Head of caudate nucleus (tissue), 42 donors: ENCODE results near the gene RCN2.
"Not testable (repeated sequence)": the region's sequence is repeated elsewhere in the genome, so short reads cannot be mapped to it uniquely, and the experiment has no call there.

Experiments used
- DNase-seq, 42 donors: peaks; one replicate each; pipeline versions ENCODE4 v3.0.0 to v3.0.0-alpha.2; 2020 to 2021; ENCODE audit warnings: mixed read lengths in 7 of 42
- intact Hi-C: fragments of 100-400 bp; cut with DNase I; formaldehyde crosslinking; loops from one replicate; pipeline ENCODE4 v1.15.0; 2022

The RCN2 gene

GRCh38 chr15:76966051-76966450 lies 34.5 kb downstream of the RCN2 start:
- DNase-seq: peak in 1 of 42 donors; percentile 3
- intact Hi-C loops: not testable (repeated sequence)

GRCh38 chr15:76967067-76967466 lies 35.5 kb downstream of the RCN2 start:
- intact Hi-C loops: no loop called here
- peak in 1 of 42 donors; percentile 1 for DNase-seq

DNA sequence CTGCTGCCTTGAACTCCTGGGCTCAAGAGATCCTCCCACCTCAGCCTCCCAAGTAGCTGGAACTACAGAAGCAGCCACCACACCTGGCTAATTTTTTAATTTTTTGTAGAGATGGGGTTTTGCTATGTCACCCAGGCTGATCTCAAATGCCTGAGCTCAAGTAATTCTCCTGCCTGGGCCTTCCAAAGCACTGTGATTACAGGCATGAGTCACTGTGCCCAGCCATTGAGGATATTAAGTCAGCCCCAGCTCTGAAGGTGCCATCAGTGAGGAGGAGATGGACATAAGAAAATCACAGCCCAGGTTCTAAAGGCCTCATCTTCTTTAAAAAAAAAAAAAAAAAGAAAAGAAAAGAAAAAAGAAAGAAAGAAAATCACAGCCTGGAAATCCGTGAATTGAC lies 36.8 kb downstream of the RCN2 start:
- intact Hi-C loops: no loop called here
- DNase-seq: no peak

GRCh38 chr15:76972389-76973361 lies 41.1 kb downstream of the RCN2 start:
- DNase-seq: peak in 2 of 42 donors; percentile 21 to 37
- intact Hi-C loops: no loop called here

DNA sequence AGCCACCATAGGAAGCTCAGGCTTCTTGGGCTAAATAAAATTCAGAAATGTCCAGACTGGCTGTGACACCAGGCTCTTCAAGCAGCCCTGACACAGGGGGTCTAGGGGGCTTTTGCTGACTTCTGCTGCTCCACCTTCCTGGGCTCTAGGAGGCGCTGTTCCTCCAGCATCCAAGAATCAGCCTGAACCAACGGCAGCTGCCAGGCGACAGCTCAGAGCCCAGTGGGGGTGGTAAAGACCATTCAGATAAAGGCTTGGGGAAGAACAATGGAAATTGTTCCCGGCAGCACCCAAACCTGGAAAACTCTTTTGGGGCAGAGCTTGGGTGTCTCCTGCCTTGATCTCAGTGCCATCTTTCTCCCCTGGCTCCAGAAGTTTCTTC lies 41.8 kb downstream of the RCN2 start:
- DNase-seq: peak in 39 of 42 donors; percentile 22 to 78 (median 66)
- intact Hi-C loops: no loop called here

DNA sequence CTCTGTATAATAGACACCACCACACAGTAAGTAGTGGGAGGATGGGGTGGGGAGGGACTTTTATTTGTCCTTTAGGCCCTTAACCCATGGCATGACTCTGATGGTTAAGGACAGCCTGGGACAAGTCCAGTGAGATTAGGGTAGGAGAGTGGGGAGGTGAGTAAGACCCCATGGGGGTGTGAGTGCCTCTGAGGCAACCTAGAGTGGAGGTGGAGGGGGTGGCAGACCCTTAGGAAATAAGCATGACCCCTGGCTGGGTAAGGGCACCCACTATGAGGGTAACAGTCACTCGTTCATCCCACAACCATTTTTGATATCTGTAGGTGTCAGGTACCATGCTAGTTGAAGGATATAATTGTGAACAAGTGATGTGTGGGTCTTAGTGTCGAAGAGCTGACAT lies 42.4 kb downstream of the RCN2 start:
- intact Hi-C loops: no loop called here
- no peak for DNase-seq

DNA sequence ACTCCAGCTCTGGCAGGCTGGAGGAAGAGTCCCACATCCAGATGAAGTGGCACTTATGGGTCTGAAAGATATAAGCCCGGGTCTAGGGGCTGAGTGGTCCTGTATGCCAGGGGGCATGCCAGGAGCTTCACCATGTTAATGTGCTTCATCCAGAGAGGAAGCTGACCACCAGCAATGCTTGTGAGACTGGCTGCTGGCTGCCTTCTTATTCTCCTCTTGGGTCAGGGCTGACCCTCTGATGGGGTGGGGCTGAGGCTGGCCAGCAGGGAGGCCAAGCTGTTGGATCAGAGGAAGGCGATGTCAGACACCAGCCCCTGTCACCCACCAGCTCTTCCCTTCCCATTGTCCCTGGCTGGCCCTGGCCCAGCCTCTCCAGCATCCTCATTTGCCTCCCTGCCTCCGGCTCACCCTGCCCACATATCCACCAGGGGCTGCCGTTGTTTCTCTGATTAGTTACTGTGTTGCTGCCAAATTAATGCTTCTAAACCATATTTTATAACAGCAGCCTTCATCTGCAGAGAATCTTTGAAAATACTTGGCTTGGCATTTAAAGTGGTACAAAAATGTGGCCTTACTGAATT lies 43.0 kb downstream of the RCN2 start:
- no peak for DNase-seq

GRCh38 chr15:76976141-76976540 lies 44.6 kb downstream of the RCN2 start:
- intact Hi-C loops: no loop called here
- DNase-seq: no peak

More for the DNA sequence above, 43.0 kb downstream of the RCN2 start:
- intact Hi-C loops: no loop called here

GRCh38 chr15:76976572-76977270 lies 45.2 kb downstream of the RCN2 start:
- intact Hi-C loops: no loop called here
- DNase-seq: peak in 3 of 42 donors; percentile 6 to 10 (median 9)

DNA sequence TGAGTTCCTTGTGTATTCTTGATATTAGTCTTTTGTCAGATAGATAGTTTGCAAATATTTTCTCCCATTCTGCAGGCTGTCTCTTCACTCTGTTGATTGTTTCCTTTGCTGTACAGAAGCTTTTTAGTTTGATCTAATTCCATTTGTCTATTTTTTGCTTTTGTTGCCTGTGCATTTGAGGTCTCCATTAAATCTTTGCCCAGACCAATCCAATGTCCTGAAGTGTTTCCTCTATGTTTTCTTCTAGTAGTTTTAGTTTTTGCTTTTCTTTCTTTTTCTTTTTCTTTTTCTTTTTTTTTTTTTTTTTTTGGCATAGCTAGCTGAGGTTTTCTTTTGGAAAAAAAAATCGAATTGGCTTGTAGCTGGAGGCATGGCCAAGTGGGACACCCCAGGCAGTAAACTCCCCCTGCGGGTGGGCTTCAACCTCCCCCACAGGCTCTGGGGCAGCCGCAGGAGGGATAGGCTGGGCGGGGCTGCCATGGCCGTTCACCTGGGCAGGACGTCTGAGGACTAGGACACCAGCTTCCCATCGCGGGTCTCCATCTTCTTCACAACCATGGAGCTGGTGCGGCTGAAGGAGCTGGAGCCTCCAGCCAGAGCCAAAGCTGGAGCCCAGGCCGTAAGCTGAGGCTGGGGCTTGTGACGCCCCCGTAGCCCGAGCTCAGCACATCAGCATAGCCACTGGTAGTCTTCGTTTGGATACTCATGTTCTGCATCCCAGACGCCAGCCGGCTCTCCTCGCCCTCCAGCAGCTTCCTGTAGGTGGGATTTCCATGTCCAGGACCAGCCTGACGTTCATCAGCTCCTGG lies 47.2 kb downstream of the RCN2 start:
- intact Hi-C loops: no loop called here
- DNase-seq: peak in 2 of 42 donors; percentile 11 to 18

DNA sequence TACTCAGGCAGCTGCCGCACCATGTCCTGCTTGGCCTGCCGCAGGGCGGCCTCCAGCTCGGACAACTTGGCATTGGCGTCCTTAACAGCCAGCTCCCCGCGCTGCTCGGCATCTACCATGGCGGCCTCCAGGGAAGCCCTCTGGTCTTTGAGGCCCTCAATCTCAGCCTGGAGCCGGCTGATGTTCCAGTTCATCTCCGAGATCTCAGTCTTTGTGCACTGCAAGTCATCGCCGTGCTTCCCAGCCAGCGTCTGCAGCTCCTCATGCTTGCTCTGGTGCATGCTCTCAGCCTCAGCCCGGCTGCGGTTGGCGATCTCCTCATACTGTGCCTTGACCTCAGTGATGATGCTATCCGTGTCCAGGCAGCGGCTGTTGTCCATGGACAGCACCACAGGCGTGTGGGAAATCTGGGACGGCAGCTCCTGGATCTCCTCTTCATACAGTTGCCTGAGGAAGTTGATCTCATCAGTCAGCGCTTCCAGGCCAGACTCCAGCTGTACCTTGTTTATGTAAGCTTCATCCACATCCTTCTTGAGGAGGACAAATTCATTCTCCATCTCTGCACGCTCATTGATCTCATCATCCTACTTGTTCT lies 47.9 kb downstream of the RCN2 start:
- intact Hi-C loops: no loop called here
- DNase-seq: peak in 3 of 42 donors; percentile 12 to 15 (median 15)

DNA sequence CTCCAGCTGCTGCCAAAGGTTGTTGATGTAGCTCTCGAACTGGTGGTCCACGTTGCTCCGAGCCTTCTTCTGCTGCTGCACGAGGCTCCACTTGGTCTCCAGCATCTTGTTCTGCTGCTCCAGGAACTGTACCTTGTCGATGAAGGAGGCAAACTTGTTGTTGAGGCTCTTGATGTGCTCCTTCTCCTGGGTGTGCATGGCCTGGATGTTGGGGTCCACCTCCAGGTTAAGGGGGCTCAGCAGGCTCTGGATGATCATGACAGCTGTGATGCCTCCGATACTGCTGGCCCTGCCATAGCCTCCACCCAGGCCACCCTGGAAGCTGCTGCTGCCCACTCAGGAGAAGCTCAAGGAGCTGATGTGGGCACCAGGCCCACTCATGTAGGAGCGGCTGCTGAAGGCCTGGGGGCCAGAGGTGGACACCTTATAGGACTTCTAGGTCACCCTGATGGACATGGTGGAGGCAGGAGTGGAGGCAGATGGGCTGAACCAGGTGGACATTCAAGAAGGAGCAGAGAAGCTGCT lies 48.5 kb downstream of the RCN2 start:
- intact Hi-C loops: no loop called here

GRCh38 chr15:76982356-76982755 lies 50.8 kb downstream of the RCN2 start:
- intact Hi-C loops: no loop called here
- peak in 2 of 42 donors; percentile 0 to 29 for DNase-seq

More for the DNA sequence above, 48.5 kb downstream of the RCN2 start:
- DNase-seq: peak in 3 of 42 donors; percentile 2 to 8 (median 3)

GRCh38 chr15:76982756-76983155 lies 51.2 kb downstream of the RCN2 start:
- peak in 1 of 42 donors; percentile 25 for DNase-seq
- intact Hi-C loops: no loop called here

- DNase-seq: peak in 2 of 42 donors; percentile 25 to 29
- intact Hi-C loops: no loop called here
Measured at GRCh38 chr15:76983590-76984375, 52.2 kb downstream of the RCN2 start.

DNA sequence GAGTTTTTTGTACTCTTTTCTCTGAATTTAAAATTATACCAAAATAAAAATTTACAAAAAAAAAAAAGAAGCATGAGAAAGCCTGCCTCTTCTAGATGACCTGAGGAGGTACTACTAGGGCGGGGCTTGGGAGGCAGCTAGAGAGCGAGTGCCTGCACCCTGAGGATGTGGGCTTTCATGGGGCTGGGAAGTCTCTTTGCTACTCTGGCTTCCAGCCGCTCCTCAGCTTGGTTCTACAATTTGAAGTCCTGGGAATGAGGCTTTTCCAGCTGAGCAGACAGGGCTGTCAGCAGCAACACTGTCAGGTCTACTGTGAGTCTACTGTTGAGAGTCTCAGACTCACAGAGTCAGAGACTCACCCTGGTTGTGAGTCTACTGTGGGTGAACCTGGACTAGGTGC lies 55.2 kb downstream of the RCN2 start:
- intact Hi-C loops: no loop called here
- peak in 4 of 42 donors; percentile 10 to 32 (median 26) for DNase-seq

GRCh38 chr15:76987276-76987675 lies 55.7 kb downstream of the RCN2 start:
- peak in 4 of 42 donors; percentile 9 to 36 (median 11) for DNase-seq
- intact Hi-C loops: no loop called here
